Activated CD4-positive, alpha-beta T cell treated with anti-CD3 and anti-CD28 coated beads for 48 hours (primary cell): ENCODE measurements around the gene SCIMP.
"Not testable (repeated sequence)": the region's sequence is repeated elsewhere in the genome, so short reads cannot be mapped to it uniquely, and the experiment has no call there.

Experiments
- DNase-seq: peaks from one replicate; pipeline ENCODE4 v3.0.0-alpha.2; 2020

The SCIMP gene

DNA sequence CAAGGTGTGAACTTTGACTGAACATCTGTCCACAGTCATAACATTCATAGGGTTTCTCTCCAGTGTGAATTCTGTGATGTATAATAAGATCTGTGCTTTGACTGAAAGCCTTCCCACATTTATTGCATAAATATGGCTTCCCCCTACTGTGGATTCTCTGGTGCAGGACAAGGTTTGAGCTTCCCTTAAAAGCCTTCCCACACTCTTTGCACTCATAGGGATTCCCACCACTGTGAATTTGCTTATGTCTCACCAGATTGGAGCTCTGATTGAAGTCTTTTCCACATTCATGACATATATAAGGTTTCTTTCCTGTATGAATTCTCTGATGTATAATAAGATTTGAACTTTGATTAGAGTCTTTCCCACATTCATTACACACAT lies 51.3 kb downstream of the SCIMP start:
- no peak for DNase-seq

DNA sequence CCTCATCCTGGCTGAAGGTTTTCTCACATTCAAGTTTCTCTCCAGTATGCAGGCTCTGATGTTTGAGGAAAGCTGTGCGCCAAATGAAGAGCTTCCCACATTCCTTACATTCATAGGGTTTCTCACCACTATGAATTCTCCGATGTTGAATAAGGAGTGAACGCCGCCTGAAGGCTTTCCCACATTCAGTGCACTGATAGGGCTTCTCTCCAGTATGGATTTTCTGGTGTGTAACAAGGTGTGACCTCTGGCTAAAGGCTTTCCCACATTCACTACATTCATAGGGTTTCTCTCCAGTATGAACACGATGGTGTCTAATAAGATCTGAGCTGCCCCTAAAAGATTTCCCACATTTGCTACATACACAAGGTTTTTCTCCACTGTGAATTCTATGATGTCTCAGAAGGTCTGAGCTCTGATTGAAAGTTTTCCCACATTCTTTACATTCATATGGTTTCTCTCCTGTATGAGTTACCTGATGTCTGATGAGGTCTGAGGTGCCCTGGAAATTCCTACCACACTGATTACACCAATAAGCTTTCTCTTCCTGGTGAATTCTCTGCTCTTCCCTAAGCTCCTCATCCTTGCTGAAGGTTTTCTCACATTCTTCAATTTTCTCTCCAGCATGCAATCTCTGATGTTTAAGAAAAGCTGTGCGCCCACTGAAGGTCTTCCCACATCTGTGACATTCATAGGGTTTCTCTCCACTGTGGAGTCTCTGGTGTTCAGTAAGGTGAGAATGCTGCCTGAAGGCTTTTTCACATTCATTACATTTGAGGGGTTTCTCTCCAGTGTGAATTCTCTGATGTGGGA lies 51.9 kb downstream of the SCIMP start:
- DNase-seq = no peak

DNA sequence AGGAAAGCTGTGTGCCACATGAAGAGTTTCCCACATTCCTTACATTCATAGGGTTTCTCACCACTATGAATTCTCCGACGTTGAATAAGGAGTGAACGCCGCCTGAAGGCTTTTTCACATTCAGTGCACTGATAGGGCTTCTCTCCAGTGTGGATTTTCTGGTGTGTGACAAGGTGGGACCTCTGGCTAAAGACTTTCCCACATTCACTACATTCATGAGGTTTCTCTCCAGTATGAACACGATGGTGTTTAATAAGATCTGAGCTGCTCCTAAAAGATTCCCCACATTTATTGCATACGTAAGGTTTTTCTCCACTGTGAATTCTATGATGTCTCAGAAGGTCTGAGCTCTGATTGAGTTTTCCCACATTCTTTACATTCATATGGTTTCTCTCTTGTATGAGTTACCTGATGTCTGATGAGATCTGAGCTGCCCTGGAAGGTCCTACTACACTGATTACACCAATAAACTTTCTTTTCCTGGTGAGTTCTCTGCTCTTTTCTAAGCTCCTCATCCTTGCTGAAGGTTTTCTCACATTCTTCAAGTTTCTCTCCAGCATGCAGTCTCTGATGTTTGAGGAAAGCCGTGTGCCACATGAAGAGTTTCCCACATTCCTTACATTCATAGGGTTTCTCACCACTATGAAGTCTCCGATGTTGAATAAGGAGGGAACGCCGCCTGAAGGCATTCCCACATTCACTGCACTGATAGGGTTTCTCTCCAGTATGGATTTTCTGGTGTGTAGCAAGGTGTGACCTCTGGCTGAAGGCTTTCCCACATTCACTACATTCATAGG lies 53.0 kb downstream of the SCIMP start:
- no peak for DNase-seq

DNA sequence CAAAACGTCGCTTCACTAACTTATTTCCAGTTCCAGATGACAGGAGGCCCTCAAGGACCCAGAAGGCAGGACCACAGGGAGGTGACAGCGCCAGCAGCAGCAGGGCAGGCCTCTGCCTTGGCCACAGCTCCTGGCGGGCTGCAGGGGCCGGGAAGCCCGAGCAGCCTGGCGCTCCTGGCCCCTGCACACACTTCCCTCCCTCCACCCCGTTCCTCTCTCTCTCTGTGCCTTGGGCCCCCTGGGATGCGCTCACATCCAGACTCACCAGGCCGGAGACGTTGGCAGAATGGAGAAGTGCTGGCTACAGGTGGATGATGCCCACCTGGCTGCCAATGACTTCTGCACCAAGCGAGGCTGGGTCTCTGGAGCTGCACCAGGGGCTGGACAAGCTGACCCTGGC lies 55.7 kb downstream of the SCIMP start:
- DNase-seq = no peak

DNA sequence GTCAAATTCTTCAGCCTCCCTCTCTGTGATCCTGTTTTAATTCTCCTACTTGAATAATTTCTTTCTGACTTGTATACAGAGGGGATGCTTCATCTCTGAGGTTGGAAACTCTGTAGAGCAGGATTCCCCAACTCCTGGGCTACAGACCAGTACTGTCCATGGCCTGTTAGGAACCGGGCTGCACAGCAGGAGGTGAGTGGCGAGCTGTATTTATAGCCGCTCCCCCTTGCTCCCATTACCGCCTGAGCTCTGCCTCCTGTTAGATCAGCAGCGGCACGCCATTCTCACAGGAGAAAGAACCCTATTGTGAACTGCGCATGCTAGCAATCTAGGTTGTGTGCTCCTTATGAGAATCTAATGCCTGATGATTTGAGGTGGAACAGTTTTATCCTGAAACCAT lies 59.6 kb downstream of the SCIMP start:
- not testable (repeated sequence) for DNase-seq

DNA sequence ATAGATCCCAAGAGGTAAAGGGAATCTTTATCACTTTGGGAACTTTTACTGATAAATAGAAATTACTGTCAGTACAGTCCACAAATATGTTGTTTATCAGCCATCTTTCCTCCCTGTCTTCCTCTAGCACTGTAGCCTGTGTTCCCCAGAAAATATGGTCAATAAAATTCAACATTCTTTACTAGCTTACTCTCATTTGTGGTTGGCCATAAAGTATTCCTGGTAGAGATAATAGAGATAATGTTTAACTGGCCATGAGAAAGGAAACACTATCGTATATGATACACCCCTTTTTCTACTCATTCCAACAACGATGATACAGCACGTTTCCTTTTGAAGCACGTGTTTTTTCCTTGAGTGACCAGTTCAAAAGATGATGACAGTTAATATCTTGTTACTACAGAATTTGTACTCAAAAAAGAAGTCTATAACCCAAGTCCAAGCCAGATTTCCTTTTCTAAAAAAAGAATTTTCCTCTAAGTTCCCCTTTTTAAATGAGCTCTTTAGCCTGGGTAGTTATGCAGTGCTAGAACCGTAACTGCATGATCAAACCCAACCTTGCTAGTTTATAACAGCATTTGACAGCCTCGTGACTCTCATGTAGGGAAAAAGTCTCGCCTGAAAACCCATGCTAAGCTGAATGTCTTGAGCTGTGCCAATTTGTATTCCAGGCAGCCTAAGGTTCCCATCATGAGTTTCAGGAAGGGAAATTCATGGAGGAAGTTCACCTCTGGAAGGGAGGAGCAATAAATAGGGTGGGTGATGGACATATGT lies 68.7 kb downstream of the SCIMP start:
- not testable (repeated sequence) for DNase-seq

DNA sequence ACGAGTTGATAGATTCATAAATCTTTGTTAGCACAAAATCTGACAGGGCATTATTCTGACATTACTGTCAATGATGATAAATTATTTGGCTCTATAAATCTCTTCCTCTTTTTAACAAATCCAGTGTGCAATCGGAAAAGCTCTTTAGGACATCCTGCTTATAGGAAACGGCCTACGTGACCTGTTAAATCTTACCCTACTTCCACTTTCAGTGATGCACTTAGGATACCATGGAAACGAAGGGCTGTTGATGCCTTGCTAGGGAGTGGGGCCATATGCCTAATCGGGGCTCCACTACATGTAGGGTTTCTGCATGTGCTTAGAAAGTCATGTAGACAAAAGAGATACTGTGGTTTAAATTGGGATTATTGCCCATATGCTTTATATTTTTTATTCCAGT lies 70.2 kb downstream of the SCIMP start:
- DNase-seq = no peak

DNA sequence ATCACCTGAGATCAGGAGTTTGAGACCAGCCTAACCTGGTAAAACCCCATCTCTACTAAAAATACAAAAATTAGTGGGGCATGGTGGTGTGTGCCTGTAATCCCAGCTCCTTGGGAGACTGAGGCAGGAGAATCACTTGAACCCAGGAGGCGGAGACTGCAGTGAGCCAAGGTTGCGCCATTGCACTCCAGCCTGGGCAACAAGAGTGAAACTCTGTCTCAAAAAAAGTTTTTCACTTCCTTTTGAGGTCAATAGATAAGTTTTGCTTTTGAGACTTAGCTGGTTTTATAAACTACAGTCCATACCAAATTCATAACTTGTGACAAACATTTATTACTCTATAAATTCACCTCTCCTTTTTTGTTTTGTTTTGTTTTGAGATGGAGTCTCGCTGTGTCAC lies 72.9 kb downstream of the SCIMP start:
- DNase-seq = not testable (repeated sequence)

DNA sequence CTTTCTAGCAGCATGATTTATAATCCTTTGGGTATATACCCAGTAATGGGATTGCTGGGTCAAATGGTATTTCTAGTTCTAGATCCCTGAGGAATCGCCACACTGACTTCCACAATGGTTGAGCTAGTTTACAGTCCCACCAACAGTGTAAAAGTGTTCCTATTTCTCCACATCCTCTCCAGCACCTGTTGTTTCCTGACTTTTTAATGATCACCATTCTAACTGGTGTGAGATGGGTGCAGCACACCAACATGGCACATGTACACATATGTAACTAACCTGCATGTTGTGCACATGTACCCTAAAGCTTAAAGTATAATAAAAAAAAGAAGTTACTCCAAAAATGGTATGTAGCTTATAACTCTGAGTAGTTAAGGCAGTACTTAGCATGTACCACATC lies 74.0 kb downstream of the SCIMP start:
- not testable (repeated sequence) for DNase-seq
